WERI-Rb-1 (cell line): ENCODE results near the gene DPAGT1.

ENCODE experiments used
- DNase-seq: peaks from one replicate; pipeline ENCODE4 v3.0.0-alpha.2; 2020
- H3K27ac ChIP-seq: fragments of 250-450 bp; sonication (Bioruptor Pico); 2 replicates; pipeline ENCODE4 v1.5.1; 2020; ENCODE audit warnings: mild to moderate bottlenecking, moderate library complexity
- H3K27me3 ChIP-seq: fragments of 250-450 bp; sonication (Bioruptor Pico); 2 replicates; pipeline ENCODE4 v1.5.1; 2021; ENCODE audit warnings: mild to moderate bottlenecking, low read depth, moderate library complexity; ENCODE audit not compliant: insufficient read depth, severe bottlenecking
- H3K36me3 ChIP-seq: fragments of 250-450 bp; sonication (Bioruptor Pico); 2 replicates; pipeline ENCODE4 v1.5.1; 2020; ENCODE audit warnings: mild to moderate bottlenecking, moderate library complexity
- H3K4me3 ChIP-seq: 2 replicates; pipeline ENCODE4 v1.5.1; 2011; ENCODE audit warnings: low read depth, mild to moderate bottlenecking, control low read depth, low read length
- H3K9me3 ChIP-seq: fragments of 250-450 bp; sonication (Bioruptor Pico); 2 replicates; pipeline ENCODE4 v1.5.1; 2021; ENCODE audit warnings: mild to moderate bottlenecking, moderate library complexity; ENCODE audit not compliant: severe bottlenecking
- TF ChIP-seq, protein P1 (sequence below): IDR thresholded peaks from 2 replicates; pipeline ENCODE4 v1.5.1; 2011; ENCODE audit warnings: low read depth, mild to moderate bottlenecking, control low read depth, inconsistent platforms, low read length

DPAGT1 gene

DNA sequence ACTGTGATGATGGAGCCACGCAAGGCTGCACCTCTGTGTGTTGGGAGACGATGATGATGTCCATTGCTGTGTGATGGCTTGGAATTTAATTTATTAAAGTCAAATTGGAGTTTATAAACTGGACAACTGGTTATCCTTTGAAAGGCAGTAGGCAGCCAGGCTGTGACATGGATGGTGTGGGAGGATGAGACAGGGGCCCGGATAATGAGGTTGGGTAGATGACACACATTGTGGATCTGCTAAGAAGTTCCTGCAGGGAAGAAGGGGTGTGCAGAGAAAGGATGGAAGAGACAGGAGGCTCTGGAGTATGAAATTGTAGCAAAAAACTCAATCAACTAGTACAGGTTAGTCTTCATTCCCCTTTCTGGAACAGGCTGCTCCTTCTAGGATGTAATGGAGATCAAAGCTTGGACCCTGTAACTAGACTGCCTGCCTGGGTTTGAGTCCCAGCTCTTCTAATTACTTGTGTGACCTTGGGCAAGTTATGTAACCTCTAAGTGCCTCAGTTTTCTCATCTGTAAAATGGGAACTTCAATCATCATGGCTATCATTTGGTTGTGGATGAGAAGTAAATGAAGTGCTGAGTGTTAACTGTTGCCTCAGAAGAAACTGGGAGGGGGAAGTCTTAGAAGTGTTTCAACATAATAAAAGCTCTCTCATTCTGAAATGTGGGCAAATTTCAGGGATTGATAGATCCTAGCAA is 15.5 kb upstream of the DPAGT1 start:
- TF ChIP-seq, protein P1, sequence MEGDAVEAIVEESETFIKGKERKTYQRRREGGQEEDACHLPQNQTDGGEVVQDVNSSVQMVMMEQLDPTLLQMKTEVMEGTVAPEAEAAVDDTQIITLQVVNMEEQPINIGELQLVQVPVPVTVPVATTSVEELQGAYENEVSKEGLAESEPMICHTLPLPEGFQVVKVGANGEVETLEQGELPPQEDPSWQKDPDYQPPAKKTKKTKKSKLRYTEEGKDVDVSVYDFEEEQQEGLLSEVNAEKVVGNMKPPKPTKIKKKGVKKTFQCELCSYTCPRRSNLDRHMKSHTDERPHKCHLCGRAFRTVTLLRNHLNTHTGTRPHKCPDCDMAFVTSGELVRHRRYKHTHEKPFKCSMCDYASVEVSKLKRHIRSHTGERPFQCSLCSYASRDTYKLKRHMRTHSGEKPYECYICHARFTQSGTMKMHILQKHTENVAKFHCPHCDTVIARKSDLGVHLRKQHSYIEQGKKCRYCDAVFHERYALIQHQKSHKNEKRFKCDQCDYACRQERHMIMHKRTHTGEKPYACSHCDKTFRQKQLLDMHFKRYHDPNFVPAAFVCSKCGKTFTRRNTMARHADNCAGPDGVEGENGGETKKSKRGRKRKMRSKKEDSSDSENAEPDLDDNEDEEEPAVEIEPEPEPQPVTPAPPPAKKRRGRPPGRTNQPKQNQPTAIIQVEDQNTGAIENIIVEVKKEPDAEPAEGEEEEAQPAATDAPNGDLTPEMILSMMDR = no peak
- Histone ChIP-seq H3K9me3 (no peaks in the 10 kb centered on the region), H3K36me3 (peaks cover 18% of the 10 kb centered on the region), H3K27ac (no peak overlapping the region), H3K4me3 (no peak overlapping the region), H3K27me3 (no peaks in the 10 kb centered on the region)
- no peak for DNase-seq

DNA sequence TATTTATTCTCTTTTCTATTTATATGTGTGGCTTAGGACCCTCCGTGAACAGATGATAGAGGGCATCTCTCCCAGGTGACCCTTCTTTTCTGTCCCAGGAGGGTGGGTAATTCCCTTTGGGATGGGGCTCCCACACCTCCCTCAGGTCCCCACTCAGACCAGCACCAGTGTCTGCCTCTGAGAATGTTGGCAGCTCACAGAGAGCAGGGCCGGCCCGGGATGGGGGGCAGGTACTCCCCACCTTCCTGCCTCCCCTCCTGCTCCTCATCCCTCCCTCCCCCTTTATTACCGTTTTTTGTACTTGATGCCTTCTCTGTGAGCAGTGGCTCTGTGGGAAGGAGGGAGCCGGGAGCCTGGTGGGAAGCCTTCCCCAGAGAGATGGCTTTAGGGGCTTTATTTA is 14.9 kb upstream of the DPAGT1 start:
- Histone ChIP-seq H3K27me3 (no peaks in the 10 kb centered on the region), H3K4me3 (no peak overlapping the region), H3K36me3 (peaks cover 14% of the 10 kb centered on the region), H3K27ac (no peak overlapping the region), H3K9me3 (no peaks in the 10 kb centered on the region)
- TF ChIP-seq, protein P1 = no peak
- no peak for DNase-seq

DNA sequence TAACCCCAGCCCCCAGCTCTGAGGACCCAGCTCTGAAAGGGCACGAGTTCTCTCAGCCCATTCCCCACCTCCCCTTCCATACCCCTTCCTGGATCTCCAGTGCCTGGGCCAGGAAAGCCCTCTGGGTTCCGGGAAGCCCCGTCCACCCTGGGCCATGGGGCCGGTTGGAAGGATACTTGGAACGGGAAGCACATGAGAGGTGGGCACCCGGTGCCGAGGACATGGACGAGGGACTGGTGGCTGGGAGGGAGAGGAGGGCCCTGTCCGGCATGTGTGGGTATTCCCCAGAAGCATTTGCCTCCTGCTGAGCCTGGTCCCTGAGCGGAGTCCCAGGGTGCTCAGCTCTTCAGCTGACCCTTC is 14.6 kb upstream of the DPAGT1 start:
- TF ChIP-seq, protein P1 = no peak
- no peak for DNase-seq
- Histone ChIP-seq H3K27me3 (no peaks in the 10 kb centered on the region), H3K27ac (no peak overlapping the region), H3K9me3 (no peaks in the 10 kb centered on the region), H3K4me3 (no peak overlapping the region), H3K36me3 (peaks cover 17% of the 10 kb centered on the region)

DNA sequence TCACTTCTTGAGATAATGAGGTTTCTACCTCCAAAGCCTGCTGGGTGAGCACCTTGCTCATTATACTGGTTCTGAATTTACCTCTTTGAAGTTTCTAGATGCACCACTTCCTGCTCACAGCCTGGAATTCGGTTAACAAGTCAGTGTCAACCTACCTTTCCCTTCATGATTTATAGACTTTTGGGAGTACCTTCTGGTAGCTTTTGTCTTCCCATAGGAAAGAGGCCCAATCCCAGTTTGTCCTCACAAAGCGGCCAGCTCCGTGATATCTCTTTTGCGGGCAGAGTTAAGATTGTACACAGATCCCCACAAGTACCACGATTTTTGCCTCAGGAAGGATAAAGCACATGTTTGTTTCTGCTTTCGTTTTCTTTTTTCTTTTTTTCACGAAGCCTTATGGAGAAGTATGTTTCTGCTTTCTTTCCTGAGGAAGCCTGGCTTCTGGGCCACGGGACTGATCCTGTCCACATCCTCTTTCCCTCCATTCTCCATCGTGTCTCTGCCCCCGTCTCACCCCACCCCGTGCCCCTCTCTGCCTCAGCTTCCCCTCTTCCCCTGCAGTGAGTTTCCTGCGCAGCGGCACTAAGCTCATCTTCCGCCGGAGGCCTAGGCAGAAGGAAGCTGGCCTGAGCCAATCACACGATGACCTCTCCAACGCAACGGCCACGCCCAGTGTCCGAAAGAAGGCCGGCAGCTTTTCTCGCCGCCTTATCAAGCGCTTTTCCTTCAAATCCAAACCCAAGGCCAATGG is 14.0 kb upstream of the DPAGT1 start:
- Histone ChIP-seq H3K9me3 (no peaks in the 10 kb centered on the region), H3K27me3 (no peaks in the 10 kb centered on the region), H3K36me3 (peaks cover 22% of the 10 kb centered on the region), H3K27ac (no peak overlapping the region), H3K4me3 (no peak overlapping the region)
- TF ChIP-seq, protein P1 = no peak
- no peak for DNase-seq

DNA sequence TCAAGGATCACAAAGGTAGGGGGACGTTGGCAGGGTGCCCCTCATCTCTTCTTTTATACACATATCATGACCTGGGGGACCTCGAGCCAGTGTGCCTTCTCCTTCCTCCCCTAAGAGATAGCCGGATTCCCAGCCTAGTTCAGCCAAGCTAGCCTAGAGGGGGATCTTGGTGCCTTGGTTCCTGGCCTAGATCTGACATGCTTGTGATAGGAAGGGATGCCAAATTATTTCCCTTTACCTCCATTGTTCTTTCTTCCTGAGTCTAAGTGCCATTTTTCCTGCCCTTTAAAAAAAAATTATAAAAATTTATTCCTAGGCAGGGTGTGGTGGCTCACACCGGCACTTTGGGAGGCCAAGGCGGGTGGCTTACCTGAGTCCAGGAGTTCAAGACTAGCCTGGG is 12.7 kb upstream of the DPAGT1 start:
- Histone ChIP-seq H3K4me3 (no peak overlapping the region), H3K9me3 (no peaks in the 10 kb centered on the region), H3K36me3 (peaks cover 26% of the 10 kb centered on the region), H3K27ac (no peak overlapping the region), H3K27me3 (no peaks in the 10 kb centered on the region)
- DNase-seq = no peak
- TF ChIP-seq, protein P1 = no peak
